PFSK-1 (cell line): Measurements from ENCODE around the gene CAV1.

ENCODE experiments used
- REST ChIP-seq, 2 experiments: IDR thresholded peaks; 2 replicates each; pipeline versions ENCODE4 v1.6.1 to v1.8.0; 2011 to 2012; ENCODE audit warnings: low read depth in 2 of 2, low read length in 2 of 2, control low read depth in 1 of 2, inconsistent platforms in 1 of 2, mild to moderate bottlenecking in 1 of 2, moderate library complexity in 1 of 2; ENCODE audit not compliant: insufficient read depth in 1 of 2
- TAF1 ChIP-seq: IDR thresholded peaks from 2 replicates; pipeline ENCODE4 v1.6.1; 2012; ENCODE audit warnings: low read length, control low read depth, borderline replicate concordance; ENCODE audit not compliant: insufficient read depth

- TF ChIP-seq REST (IDR thresholded peaks at IDR 0.05; ENCODE audit: insufficient read depth in 1 of 2, low read depth in 2 of 2, low read length in 2 of 2) (no peak), TAF1 (no peak)
Observed at GRCh38 chr7:116588225-116588624, 63.4 kb downstream of the CAV1 start.
